ENCODE results near the gene XPC.

XPC gene

GRCh38 chr3:14166877-14167603 is 11.4 kb downstream of the XPC start:
- no peak overlapping the region for H3K27ac ChIP-seq (ENCODE audit: low read length)
- H3K27me3 ChIP-seq (ENCODE audit: control insufficient read depth, insufficient read depth, low read length) = no peaks in the 10 kb centered on the region
- no peaks in the 10 kb centered on the region for H3K9me3 ChIP-seq (ENCODE audit: control insufficient read depth, low read depth, low read length)
- no peak overlapping the region for H3K4me3 ChIP-seq (ENCODE audit: low read length)
- peaks cover 90% of the 10 kb centered on the region for H3K36me3 ChIP-seq (ENCODE audit: control insufficient read depth, low read depth, low read length)
- H3K4me1 ChIP-seq (ENCODE audit: control insufficient read depth, low read depth, low read length) = no peaks in the 10 kb centered on the region
- H3K9ac ChIP-seq (ENCODE audit: low read length) = no peak overlapping the region

- Histone ChIP-seq H3K36me3 (ENCODE audit: control insufficient read depth, low read depth, low read length) (peaks cover 88% of the 10 kb centered on the region), H3K9me3 (ENCODE audit: control insufficient read depth, low read depth, low read length) (no peaks in the 10 kb centered on the region), H3K27me3 (ENCODE audit: control insufficient read depth, insufficient read depth, low read length) (no peaks in the 10 kb centered on the region), H3K9ac (ENCODE audit: low read length) (no peak overlapping the region), H3K4me1 (ENCODE audit: control insufficient read depth, low read depth, low read length) (no peaks in the 10 kb centered on the region), H3K27ac (ENCODE audit: low read length) (no peak overlapping the region), H3K4me3 (ENCODE audit: low read length) (no peak overlapping the region)
Measured at GRCh38 chr3:14162178-14162577, 16.2 kb downstream of the XPC start.

GRCh38 chr3:14161282-14161681 is 17.1 kb downstream of the XPC start:
- Histone ChIP-seq H3K4me1 (ENCODE audit: control insufficient read depth, low read depth, low read length) (no peaks in the 10 kb centered on the region), H3K36me3 (ENCODE audit: control insufficient read depth, low read depth, low read length) (peaks cover 89% of the 10 kb centered on the region), H3K9ac (ENCODE audit: low read length) (no peak overlapping the region), H3K27me3 (ENCODE audit: control insufficient read depth, insufficient read depth, low read length) (no peaks in the 10 kb centered on the region), H3K4me3 (ENCODE audit: low read length) (no peak overlapping the region), H3K27ac (ENCODE audit: low read length) (no peak overlapping the region), H3K9me3 (ENCODE audit: control insufficient read depth, low read depth, low read length) (no peaks in the 10 kb centered on the region)

- Histone ChIP-seq H3K4me1 (ENCODE audit: control insufficient read depth, low read depth, low read length) (no peaks in the 10 kb centered on the region), H3K9ac (ENCODE audit: low read length) (no peak overlapping the region), H3K9me3 (ENCODE audit: control insufficient read depth, low read depth, low read length) (no peaks in the 10 kb centered on the region), H3K4me3 (ENCODE audit: low read length) (no peak overlapping the region), H3K27me3 (ENCODE audit: control insufficient read depth, insufficient read depth, low read length) (no peaks in the 10 kb centered on the region), H3K36me3 (ENCODE audit: control insufficient read depth, low read depth, low read length) (peaks cover 80% of the 10 kb centered on the region), H3K27ac (ENCODE audit: low read length) (no peak overlapping the region)
Measured at GRCh38 chr3:14159426-14159825, 19.0 kb downstream of the XPC start.

GRCh38 chr3:14158370-14158769 is 20.0 kb downstream of the XPC start:
- no peaks in the 10 kb centered on the region for H3K9me3 ChIP-seq (ENCODE audit: control insufficient read depth, low read depth, low read length)
- H3K27me3 ChIP-seq (ENCODE audit: control insufficient read depth, insufficient read depth, low read length) = no peaks in the 10 kb centered on the region
- no peak overlapping the region for H3K9ac ChIP-seq (ENCODE audit: low read length)
- H3K27ac ChIP-seq (ENCODE audit: low read length) = no peak overlapping the region
- H3K36me3 ChIP-seq (ENCODE audit: control insufficient read depth, low read depth, low read length) = peaks cover 78% of the 10 kb centered on the region
- no peak overlapping the region for H3K4me3 ChIP-seq (ENCODE audit: low read length)
- H3K4me1 ChIP-seq (ENCODE audit: control insufficient read depth, low read depth, low read length) = no peaks in the 10 kb centered on the region

GRCh38 chr3:14157951-14158350 is 20.4 kb downstream of the XPC start:
- H3K9ac ChIP-seq (ENCODE audit: low read length) = no peak overlapping the region
- no peaks in the 10 kb centered on the region for H3K9me3 ChIP-seq (ENCODE audit: control insufficient read depth, low read depth, low read length)
- H3K4me3 ChIP-seq (ENCODE audit: low read length) = no peak overlapping the region
- H3K27me3 ChIP-seq (ENCODE audit: control insufficient read depth, insufficient read depth, low read length) = no peaks in the 10 kb centered on the region
- peaks cover 74% of the 10 kb centered on the region for H3K36me3 ChIP-seq (ENCODE audit: control insufficient read depth, low read depth, low read length)
- no peaks in the 10 kb centered on the region for H3K4me1 ChIP-seq (ENCODE audit: control insufficient read depth, low read depth, low read length)
- no peak overlapping the region for H3K27ac ChIP-seq (ENCODE audit: low read length)

GRCh38 chr3:14156843-14157561 is 21.4 kb downstream of the XPC start:
- Histone ChIP-seq H3K9me3 (ENCODE audit: control insufficient read depth, low read depth, low read length) (no peaks in the 10 kb centered on the region), H3K4me3 (ENCODE audit: low read length) (no peak overlapping the region), H3K27me3 (ENCODE audit: control insufficient read depth, insufficient read depth, low read length) (no peaks in the 10 kb centered on the region), H3K27ac (ENCODE audit: low read length) (no peak overlapping the region), H3K4me1 (ENCODE audit: control insufficient read depth, low read depth, low read length) (no peaks in the 10 kb centered on the region), H3K9ac (ENCODE audit: low read length) (no peak overlapping the region), H3K36me3 (ENCODE audit: control insufficient read depth, low read depth, low read length) (peaks cover 64% of the 10 kb centered on the region)

- H3K27ac ChIP-seq (ENCODE audit: low read length) = no peak overlapping the region
- H3K4me3 ChIP-seq (ENCODE audit: low read length) = no peak overlapping the region
- H3K9me3 ChIP-seq (ENCODE audit: control insufficient read depth, low read depth, low read length) = no peaks in the 10 kb centered on the region
- H3K36me3 ChIP-seq (ENCODE audit: control insufficient read depth, low read depth, low read length) = peaks cover 60% of the 10 kb centered on the region
- H3K9ac ChIP-seq (ENCODE audit: low read length) = no peak overlapping the region
- no peaks in the 10 kb centered on the region for H3K27me3 ChIP-seq (ENCODE audit: control insufficient read depth, insufficient read depth, low read length)
- no peaks in the 10 kb centered on the region for H3K4me1 ChIP-seq (ENCODE audit: control insufficient read depth, low read depth, low read length)
Measured at GRCh38 chr3:14156201-14156600, 22.2 kb downstream of the XPC start.

- Histone ChIP-seq H3K27me3 (ENCODE audit: control insufficient read depth, insufficient read depth, low read length) (no peaks in the 10 kb centered on the region), H3K36me3 (ENCODE audit: control insufficient read depth, low read depth, low read length) (peaks cover 48% of the 10 kb centered on the region), H3K4me1 (ENCODE audit: control insufficient read depth, low read depth, low read length) (no peaks in the 10 kb centered on the region), H3K9ac (ENCODE audit: low read length) (no peak overlapping the region), H3K4me3 (ENCODE audit: low read length) (no peak overlapping the region), H3K27ac (ENCODE audit: low read length) (no peak overlapping the region), H3K9me3 (ENCODE audit: control insufficient read depth, low read depth, low read length) (no peaks in the 10 kb centered on the region)
Measured at GRCh38 chr3:14154895-14155440, 23.4 kb downstream of the XPC start.

GRCh38 chr3:14154276-14154675 is 24.1 kb downstream of the XPC start:
- Histone ChIP-seq H3K9ac (ENCODE audit: low read length) (no peak overlapping the region), H3K4me1 (ENCODE audit: control insufficient read depth, low read depth, low read length) (no peaks in the 10 kb centered on the region), H3K27ac (ENCODE audit: low read length) (no peak overlapping the region), H3K9me3 (ENCODE audit: control insufficient read depth, low read depth, low read length) (no peaks in the 10 kb centered on the region), H3K36me3 (ENCODE audit: control insufficient read depth, low read depth, low read length) (peaks cover 42% of the 10 kb centered on the region), H3K27me3 (ENCODE audit: control insufficient read depth, insufficient read depth, low read length) (no peaks in the 10 kb centered on the region), H3K4me3 (ENCODE audit: low read length) (no peak overlapping the region)

- no peak overlapping the region for H3K27ac ChIP-seq (ENCODE audit: low read length)
- no peaks in the 10 kb centered on the region for H3K27me3 ChIP-seq (ENCODE audit: control insufficient read depth, insufficient read depth, low read length)
- H3K36me3 ChIP-seq (ENCODE audit: control insufficient read depth, low read depth, low read length) = peaks cover 35% of the 10 kb centered on the region
- H3K4me1 ChIP-seq (ENCODE audit: control insufficient read depth, low read depth, low read length) = no peaks in the 10 kb centered on the region
- no peak overlapping the region for H3K4me3 ChIP-seq (ENCODE audit: low read length)
- H3K9ac ChIP-seq (ENCODE audit: low read length) = no peak overlapping the region
- H3K9me3 ChIP-seq (ENCODE audit: control insufficient read depth, low read depth, low read length) = no peaks in the 10 kb centered on the region
Measured at GRCh38 chr3:14153663-14154062, 24.7 kb downstream of the XPC start.

- H3K27ac ChIP-seq (ENCODE audit: low read length) = no peak overlapping the region
- peaks cover 28% of the 10 kb centered on the region for H3K36me3 ChIP-seq (ENCODE audit: control insufficient read depth, low read depth, low read length)
- peaks cover 3% of the 10 kb centered on the region for H3K4me1 ChIP-seq (ENCODE audit: control insufficient read depth, low read depth, low read length)
- no peaks in the 10 kb centered on the region for H3K27me3 ChIP-seq (ENCODE audit: control insufficient read depth, insufficient read depth, low read length)
- H3K4me3 ChIP-seq (ENCODE audit: low read length) = no peak overlapping the region
- H3K9me3 ChIP-seq (ENCODE audit: control insufficient read depth, low read depth, low read length) = no peaks in the 10 kb centered on the region
- H3K9ac ChIP-seq (ENCODE audit: low read length) = no peak overlapping the region
Measured at GRCh38 chr3:14152963-14153355, 25.4 kb downstream of the XPC start.

All from iPS-18a (cell line).